Keratinocyte (primary cell): ENCODE data around the gene MRTFA.

Experiments used
- CTCF ChIP-seq, 3 experiments: IDR thresholded peaks in 1 of 3; conservative IDR thresholded peaks in 1 of 3; optimal IDR thresholded peaks in 1 of 3; 2 replicates in 2 of 3; 3 replicates in 1 of 3; pipeline versions ENCODE3 to v1.5.1; 2011; ENCODE audit warnings: low read length in 3 of 3, mild to moderate bottlenecking in 3 of 3, moderate library complexity in 2 of 3, control low read depth in 1 of 3, inconsistent platforms in 1 of 3; ENCODE audit not compliant: insufficient read depth in 2 of 3; ENCODE audit errors: extremely low read depth in 1 of 3
- EZH2 ChIP-seq: IDR thresholded peaks from one replicate; pipeline ENCODE4 v1.6.1; 2012; ENCODE audit warnings: inconsistent platforms, mild to moderate bottlenecking, low read length, moderate library complexity

- no peak for TF ChIP-seq CTCF (optimal IDR thresholded peaks at IDR 0.05 in 1 of 3, IDR thresholded peaks at IDR 0.05 in 1 of 3, conservative IDR thresholded peaks at IDR 0.05 in 1 of 3; ENCODE audit: extremely low read depth in 1 of 3, insufficient read depth in 2 of 3, low read length in 3 of 3)
- TF ChIP-seq EZH2, result no peak
Observed at GRCh38 chr22:40434106-40434505, 202.4 kb downstream of the MRTFA start.
